WTC11 (cell line): Measurements from ENCODE around the gene NCOA3. TPM values are rescaled to one million over a fixed set of nuclear protein-coding genes. Genes with fewer than 3 reads are reported as not detected.

Experiments used
- ATAC-seq: fragments of 200-7000 bp; cut with Tn5 transposase; 2 replicates; pipeline ENCODE4 v1.10.0; 2021; ENCODE audit warnings: mild to moderate bottlenecking, moderate library complexity
- CTCF ChIA-PET: fragments of 300-600 bp; sonication (Branson Sonifier 250); formaldehyde crosslinking; loops from one replicate; lab custom pipeline; 2021; ENCODE audit warnings: antibody characterized with exemption; lab: Charles Lee
- POLR2A ChIA-PET: fragments of 350-600 bp; sonication (Branson Sonifier 250); formaldehyde crosslinking; loops from one replicate; lab custom pipeline; 2021; ENCODE audit warnings: antibody characterized with exemption; lab: Charles Lee
- DNase-seq: peaks from one replicate; pipeline ENCODE4 v3.0.0; 2021; ENCODE audit warnings: low spot score
- H3K27ac Mint-ChIP-seq: 2 replicates; pipeline ENCODE4 v1.8.0; 2021; ENCODE audit warnings: mixed read lengths
- H3K27me3 Mint-ChIP-seq: 2 replicates; pipeline ENCODE4 v1.8.0; 2021; ENCODE audit warnings: low read depth, mild to moderate bottlenecking, moderate library complexity, mixed read lengths
- H3K36me3 Mint-ChIP-seq: 2 replicates; pipeline ENCODE4 v1.8.0; 2021; ENCODE audit warnings: mixed read lengths
- H3K4me1 Mint-ChIP-seq: 2 replicates; pipeline ENCODE4 v1.8.0; 2022; ENCODE audit warnings: mixed read lengths
- H3K4me3 Mint-ChIP-seq: 2 replicates; pipeline ENCODE4 v1.8.0; 2021; ENCODE audit warnings: mild to moderate bottlenecking, moderate library complexity, mixed read lengths
- H3K9me3 Mint-ChIP-seq: 2 replicates; pipeline ENCODE4 v1.8.0; 2021; ENCODE audit warnings: mixed read lengths
- ATF1 ChIP-seq: sonication (generic); formaldehyde crosslinking; IDR thresholded peaks from 2 replicates; pipeline ENCODE4 v1.8.1; 2023; ENCODE audit warnings: mild to moderate bottlenecking, moderate library complexity, missing genetic modification reagents
- CREB1 ChIP-seq: sonication (generic); formaldehyde crosslinking; IDR thresholded peaks from 2 replicates; pipeline ENCODE4 v1.8.0; 2023; ENCODE audit warnings: mild to moderate bottlenecking, missing genetic modification reagents
- CTCF ChIP-seq: fragments of 200-600 bp; IDR thresholded peaks from 2 replicates; pipeline ENCODE4 v1.8.0; 2022; ENCODE audit warnings: antibody characterized with exemption
- E2F1 ChIP-seq: sonication (generic); formaldehyde crosslinking; IDR thresholded peaks from 2 replicates; pipeline ENCODE4 v1.8.0; 2022; ENCODE audit warnings: mild to moderate bottlenecking, missing genetic modification reagents
- E2F4 ChIP-seq: sonication (generic); formaldehyde crosslinking; IDR thresholded peaks from 2 replicates; pipeline ENCODE4 v1.8.1; 2022; ENCODE audit warnings: low read depth, mild to moderate bottlenecking, moderate library complexity, missing genetic modification reagents, borderline replicate concordance
- FOXK1 ChIP-seq: sonication (generic); formaldehyde crosslinking; IDR thresholded peaks from 2 replicates; pipeline ENCODE4 v1.8.0; 2022; ENCODE audit warnings: mild to moderate bottlenecking, moderate library complexity, missing genetic modification reagents
- GTF2I ChIP-seq: fragments of 250-450 bp; sonication (Bioruptor Pico); conservative IDR thresholded peaks from 2 replicates; pipeline ENCODE4 v1.4.0; 2021; ENCODE audit warnings: mild to moderate bottlenecking
- HMGA2 ChIP-seq: fragments of 250-450 bp; sonication (Bioruptor Pico); IDR thresholded peaks from 2 replicates; pipeline ENCODE4 v1.4.0; 2021; ENCODE audit warnings: mild to moderate bottlenecking, moderate library complexity
- HMGXB4 ChIP-seq: sonication (generic); formaldehyde crosslinking; IDR thresholded peaks from 2 replicates; pipeline ENCODE4 v1.8.1; 2023; ENCODE audit warnings: mild to moderate bottlenecking, moderate library complexity, missing genetic modification reagents
- IRF1 ChIP-seq: sonication (generic); formaldehyde crosslinking; IDR thresholded peaks from 2 replicates; pipeline ENCODE4 v1.8.0; 2023; ENCODE audit warnings: missing genetic modification reagents
- MAX ChIP-seq: sonication (generic); formaldehyde crosslinking; IDR thresholded peaks from 2 replicates; pipeline ENCODE4 v1.8.0; 2022; ENCODE audit warnings: mild to moderate bottlenecking, missing genetic modification reagents
- PRDM15 ChIP-seq: sonication (generic); formaldehyde crosslinking; IDR thresholded peaks from 2 replicates; pipeline ENCODE4 v1.8.0; 2022; ENCODE audit warnings: missing genetic modification reagents
- PREB ChIP-seq: sonication (generic); formaldehyde crosslinking; IDR thresholded peaks from 2 replicates; pipeline ENCODE4 v1.8.1; 2022; ENCODE audit warnings: mild to moderate bottlenecking, missing genetic modification reagents, moderate library complexity, borderline replicate concordance
- RELA ChIP-seq: sonication (generic); formaldehyde crosslinking; IDR thresholded peaks from 2 replicates; pipeline ENCODE4 v1.8.1; 2022; ENCODE audit warnings: missing genetic modification reagents, mild to moderate bottlenecking, borderline replicate concordance
- RORB ChIP-seq: fragments of 250-450 bp; sonication (Bioruptor Pico); IDR thresholded peaks from 2 replicates; pipeline ENCODE4 v1.9.0; 2021; ENCODE audit warnings: mild to moderate bottlenecking
- SP1 ChIP-seq: sonication (generic); formaldehyde crosslinking; conservative IDR thresholded peaks from 2 replicates; pipeline ENCODE4 v1.8.1; 2022; ENCODE audit warnings: missing genetic modification reagents
- TEAD1 ChIP-seq: sonication (generic); formaldehyde crosslinking; IDR thresholded peaks from 2 replicates; pipeline ENCODE4 v1.8.0; 2022; ENCODE audit warnings: mild to moderate bottlenecking, missing genetic modification reagents
- TEAD4 ChIP-seq: sonication (generic); formaldehyde crosslinking; IDR thresholded peaks from 2 replicates; pipeline ENCODE4 v1.8.0; 2022; ENCODE audit warnings: mild to moderate bottlenecking, missing genetic modification reagents
- TP53 ChIP-seq: sonication (generic); formaldehyde crosslinking; IDR thresholded peaks from 2 replicates; pipeline ENCODE4 v1.8.1; 2023; ENCODE audit warnings: mild to moderate bottlenecking, missing genetic modification reagents
- ZBTB43 ChIP-seq: sonication (generic); formaldehyde crosslinking; IDR thresholded peaks from 2 replicates; pipeline ENCODE4 v1.8.1; 2023; ENCODE audit warnings: mild to moderate bottlenecking, missing genetic modification reagents
- ZNF121 ChIP-seq: sonication (generic); formaldehyde crosslinking; IDR thresholded peaks from 2 replicates; pipeline ENCODE4 v1.8.0; 2023; ENCODE audit warnings: missing genetic modification reagents
- total RNA-seq: library from RNA; stranded (reverse); gene quantifications from 3 replicates; pipeline ENCODE4 v1.2.3, GENCODE V29; 2021

NCOA3 gene
- total RNA-seq, 1 experiment from 2014 or later = 25.2 TPM

GRCh38 chr20:47480239-47480638 is 21.4 kb upstream of the NCOA3 start:
- no peaks in the 10 kb centered on the region; the same call in 1 of the 2 replicates for H3K27me3 Mint-ChIP-seq
- no peaks in the 10 kb centered on the region for H3K4me1 Mint-ChIP-seq
- H3K36me3 Mint-ChIP-seq = no peaks in the 10 kb centered on the region
- no peak overlapping the region for H3K27ac Mint-ChIP-seq
- no peak for ATAC-seq
- ChIA-PET POLR2A (no interaction called here), CTCF (interaction anchor here (0.7 to 0.8 kb wide), 2 partner anchors 13 to 184 kb away, joined by 3 read pairs; no protein-coding TSS in a partner anchor)
- TF ChIP-seq CREB1 (CRISPR knock-in tag) = no peak
- TF ChIP-seq TP53 (CRISPR knock-in tag) = no peak
- no peak for TF ChIP-seq TEAD1
- no peak for TF ChIP-seq RORB (CRISPR knock-in tag)
- TF ChIP-seq FOXK1 (CRISPR knock-in tag) = no peak
- TF ChIP-seq HMGXB4 (CRISPR knock-in tag) = no peak
- TF ChIP-seq SP1 = no peak
- TF ChIP-seq GTF2I (CRISPR knock-in tag) = no peak
- no peak for TF ChIP-seq CTCF
- no peak for TF ChIP-seq PREB (CRISPR knock-in tag)
- H3K4me3 Mint-ChIP-seq = no peak overlapping the region
- DNase-seq = no peak
- H3K9me3 Mint-ChIP-seq = no peaks in the 10 kb centered on the region

- H3K9me3 Mint-ChIP-seq = no peaks in the 10 kb centered on the region
- DNase-seq (no peak), ATAC-seq (no peak)
- H3K36me3 Mint-ChIP-seq = no peaks in the 10 kb centered on the region
- H3K4me3 Mint-ChIP-seq = no peak overlapping the region
- ChIA-PET CTCF (interaction anchor here (0.7 to 0.8 kb wide), 2 partner anchors 13 to 183 kb away, joined by 3 read pairs; no protein-coding TSS in a partner anchor), POLR2A (no interaction called here)
- no peaks in the 10 kb centered on the region; the same call in 1 of the 2 replicates for H3K27me3 Mint-ChIP-seq
- TF ChIP-seq RELA = no peak
- no peak for TF ChIP-seq HMGA2 (CRISPR knock-in tag)
- TF ChIP-seq ZBTB43 (CRISPR knock-in tag) = no peak
- no peak for TF ChIP-seq E2F4 (CRISPR knock-in tag)
- no peak for TF ChIP-seq ATF1
- TF ChIP-seq IRF1 = no peak
- TF ChIP-seq RORB (CRISPR knock-in tag) = no peak
- TF ChIP-seq MAX (CRISPR knock-in tag) = no peak
- TF ChIP-seq TEAD4 (CRISPR knock-in tag) = no peak
- TF ChIP-seq E2F1 = no peak
- no peak for TF ChIP-seq ZNF121 (CRISPR knock-in tag)
- no peak for TF ChIP-seq PREB (CRISPR knock-in tag)
- no peak for TF ChIP-seq PRDM15 (CRISPR knock-in tag)
- no peaks in the 10 kb centered on the region for H3K4me1 Mint-ChIP-seq
- H3K27ac Mint-ChIP-seq = no peak overlapping the region
Measured at GRCh38 chr20:47480705-47481104, 21.0 kb upstream of the NCOA3 start.
